Measurements from ENCODE around the gene HIC1.

GRCh38 chr17:2085648-2085949, 30.7 kb downstream of the HIC1 start:
- TF ChIP-seq POLR2A (IDR thresholded peaks at IDR 0.05): no peak
- no peak for TF ChIP-seq EP300 (IDR thresholded peaks at IDR 0.05)

Measured in sigmoid colon (tissue), 4 donors.